ENCODE data around the gene SCFD2.

- TF ChIP-seq CTCF (IDR thresholded peaks at IDR 0.05) (no peak), EP300 (IDR thresholded peaks at IDR 0.05) (no peak)
These were observed 475.9 kb downstream of the SCFD2 start for GRCh38 chr4:52889778-52890520.

Data from ovary (tissue), 3 donors.